HG02870 (cell line): ENCODE data around the gene PHLDA1.

Experiments used
- ATAC-seq: cut with Tn5 transposase; IDR thresholded peaks from one replicate; pipeline ENCODE4 v1.9.1; 2021; ENCODE audit warnings: mild to moderate bottlenecking, moderate library complexity; ENCODE audit not compliant: unreplicated experiment

The PHLDA1 gene

DNA sequence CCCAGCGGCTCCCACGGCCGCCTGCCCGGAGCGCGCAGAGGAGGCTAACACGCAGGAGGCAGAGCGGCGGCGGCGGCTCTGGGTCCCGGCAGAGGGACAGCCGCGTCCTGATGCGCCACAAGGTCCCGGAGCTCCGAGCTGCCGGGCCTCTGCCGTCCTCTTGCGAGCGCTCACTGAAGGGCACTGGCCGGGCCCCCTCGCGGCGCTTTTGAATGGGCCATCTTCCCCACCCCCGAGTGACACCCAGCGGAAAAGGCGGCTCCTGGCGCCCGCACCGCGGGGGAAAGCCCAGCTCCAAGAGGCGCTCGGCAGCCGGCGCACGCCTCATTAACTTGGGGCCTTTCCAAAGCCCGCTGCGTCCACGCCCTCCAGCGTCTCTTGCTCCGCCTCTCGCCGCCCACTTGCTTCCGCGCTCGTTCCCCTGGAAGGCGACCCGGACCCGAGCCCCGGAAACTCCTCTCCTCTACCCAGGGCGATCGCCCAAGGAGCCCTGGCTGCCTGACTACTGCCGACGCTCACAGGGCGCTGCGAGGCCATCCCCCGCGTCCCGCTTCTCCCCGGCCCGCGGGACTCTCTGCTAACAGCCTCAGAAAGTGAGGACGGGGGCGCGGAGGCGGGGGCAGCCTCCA, at the start of gene PHLDA1:
PHLDA1 (minus strand) TSS at position 363 of the 629 bp plus-strand sequence.
- peak; percentile 82 for ATAC-seq

DNA sequence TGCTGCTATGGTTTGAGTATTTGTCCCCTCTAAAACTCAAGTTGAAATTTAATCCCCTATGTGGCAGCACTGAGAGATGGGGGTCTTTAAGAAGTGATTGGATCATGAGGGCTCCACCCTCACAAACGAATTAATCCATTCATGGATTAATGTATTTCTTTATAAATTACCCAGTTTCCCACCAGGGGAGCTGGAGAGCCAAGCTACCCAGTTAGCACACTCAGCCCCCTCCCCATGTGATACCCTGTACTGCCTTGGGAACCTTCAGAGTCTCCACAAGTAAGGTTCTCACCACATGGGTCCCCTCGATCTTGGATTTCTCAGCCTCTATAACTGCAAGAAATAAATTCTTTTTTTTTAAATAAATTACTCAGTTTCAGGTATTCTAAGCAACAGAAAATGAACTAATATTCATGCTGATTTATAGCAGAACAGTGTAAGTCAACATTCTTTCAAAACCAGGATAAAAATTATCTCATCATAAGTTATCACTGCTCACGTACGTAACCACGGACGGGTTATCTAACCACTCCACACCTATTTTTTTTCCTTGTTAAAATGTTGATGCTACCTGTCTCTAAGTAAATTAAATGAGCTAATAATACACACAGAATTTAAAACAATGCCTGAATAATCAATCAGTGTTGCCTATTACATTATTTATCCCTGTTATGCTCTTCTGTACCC, 49.3 kb upstream of the PHLDA1 start:
- no peak for ATAC-seq

GRCh38 chr12:76080017-76080728, 48.6 kb upstream of the PHLDA1 start:
- ATAC-seq = no peak

- ATAC-seq = no peak
These were observed 47.2 kb upstream of the PHLDA1 start for GRCh38 chr12:76078748-76079147.

GRCh38 chr12:76075448-76075847, 43.9 kb upstream of the PHLDA1 start:
- ATAC-seq = no peak

DNA sequence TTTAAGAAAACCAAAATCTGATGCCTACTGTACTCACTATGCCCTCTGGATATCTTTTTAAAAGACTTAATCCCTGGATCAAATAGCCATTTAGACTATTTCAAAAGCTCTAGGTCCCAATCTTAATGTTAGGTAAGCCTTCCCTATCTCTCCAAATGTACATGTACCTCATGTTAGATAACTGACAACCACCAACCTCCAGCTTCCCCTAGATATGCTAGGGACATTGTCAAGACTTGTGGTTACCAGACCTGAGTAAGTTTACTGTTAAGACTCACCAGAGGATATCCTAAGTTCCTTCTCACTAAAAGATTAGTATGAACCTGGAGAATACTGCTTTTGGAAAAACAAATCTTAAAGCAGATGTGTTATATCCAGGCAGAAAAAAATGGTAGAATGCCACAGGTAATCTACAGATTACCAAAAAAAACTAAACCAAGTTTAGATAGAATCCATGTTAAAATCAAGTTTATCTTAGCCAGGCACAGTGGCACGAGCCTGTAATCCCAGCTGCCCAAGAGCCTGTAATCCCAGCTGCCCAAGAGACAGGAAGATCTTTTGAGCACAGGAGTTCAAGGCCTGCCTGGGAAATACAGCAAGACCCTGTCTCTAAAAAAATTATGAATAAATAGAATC, 43.2 kb upstream of the PHLDA1 start:
- ATAC-seq = no peak

- ATAC-seq = no peak
These were observed 42.0 kb upstream of the PHLDA1 start for GRCh38 chr12:76073561-76073960.

DNA sequence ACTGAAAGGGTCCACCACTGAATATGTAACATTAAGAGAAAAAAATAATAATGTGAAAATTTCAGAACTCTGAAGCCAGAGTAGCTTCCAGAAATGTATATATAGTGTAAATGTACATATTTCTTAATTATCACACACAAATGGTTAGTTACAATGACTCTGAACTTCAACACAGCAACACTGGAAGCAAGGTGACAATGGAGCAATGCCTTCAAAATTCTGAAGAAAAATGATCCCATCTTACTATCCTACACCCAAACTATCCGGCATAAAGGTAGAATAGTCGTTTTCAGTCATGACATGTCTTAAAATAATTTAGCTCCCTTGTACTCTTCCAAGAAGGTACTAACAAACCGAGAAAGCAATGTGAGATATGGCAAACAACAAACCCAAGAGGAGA, 41.0 kb upstream of the PHLDA1 start:
- ATAC-seq = no peak

GRCh38 chr12:76069339-76069738, 37.8 kb upstream of the PHLDA1 start:
- ATAC-seq = no peak

DNA sequence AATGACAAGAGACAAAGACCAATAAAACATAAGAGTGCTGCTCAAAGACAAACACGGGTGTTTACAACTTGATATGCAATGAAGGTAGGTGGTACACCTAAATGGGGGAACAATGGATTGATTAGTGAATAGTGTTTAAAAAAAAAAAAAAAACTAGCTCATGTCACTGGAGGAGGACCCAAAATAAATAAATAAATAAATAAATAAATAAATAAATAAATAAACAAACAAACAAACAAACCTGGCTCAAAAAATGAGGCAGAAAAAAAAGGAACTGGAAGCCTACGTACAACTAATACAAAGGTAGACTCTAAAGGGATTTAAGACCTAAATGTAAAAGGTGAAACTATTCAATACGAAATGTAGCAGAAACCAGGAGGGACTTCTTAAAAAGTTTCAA, 34.3 kb upstream of the PHLDA1 start:
- ATAC-seq = no peak

- no peak for ATAC-seq
These were observed 33.3 kb upstream of the PHLDA1 start for GRCh38 chr12:76064904-76065303.

GRCh38 chr12:76060111-76060510, 28.5 kb upstream of the PHLDA1 start:
- no peak for ATAC-seq

- ATAC-seq = no peak
These were observed 25.8 kb upstream of the PHLDA1 start for GRCh38 chr12:76057326-76057725.

DNA sequence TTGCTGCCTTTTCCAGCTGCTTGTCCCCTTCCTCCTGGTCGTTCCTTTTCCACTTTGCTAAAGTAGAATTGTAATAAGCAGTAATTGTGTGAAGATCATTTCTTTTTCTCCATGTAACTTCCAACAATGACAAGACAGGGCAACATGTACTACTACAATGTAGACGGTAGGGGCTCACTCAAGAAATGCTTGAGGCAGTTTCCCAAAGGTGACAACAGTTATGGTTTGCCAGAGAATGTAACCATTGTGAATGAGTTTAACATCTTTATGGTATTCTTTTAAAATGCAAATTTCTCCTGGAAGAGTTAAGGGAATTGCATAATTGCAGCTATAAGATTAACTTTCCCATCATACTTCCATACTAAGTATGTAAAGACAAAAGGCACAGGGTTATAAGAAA, 23.8 kb upstream of the PHLDA1 start:
- ATAC-seq = no peak

- ATAC-seq = no peak
These were observed 18.1 kb upstream of the PHLDA1 start for GRCh38 chr12:76049575-76050251.

GRCh38 chr12:76047742-76048141, 16.2 kb upstream of the PHLDA1 start:
- no peak for ATAC-seq

DNA sequence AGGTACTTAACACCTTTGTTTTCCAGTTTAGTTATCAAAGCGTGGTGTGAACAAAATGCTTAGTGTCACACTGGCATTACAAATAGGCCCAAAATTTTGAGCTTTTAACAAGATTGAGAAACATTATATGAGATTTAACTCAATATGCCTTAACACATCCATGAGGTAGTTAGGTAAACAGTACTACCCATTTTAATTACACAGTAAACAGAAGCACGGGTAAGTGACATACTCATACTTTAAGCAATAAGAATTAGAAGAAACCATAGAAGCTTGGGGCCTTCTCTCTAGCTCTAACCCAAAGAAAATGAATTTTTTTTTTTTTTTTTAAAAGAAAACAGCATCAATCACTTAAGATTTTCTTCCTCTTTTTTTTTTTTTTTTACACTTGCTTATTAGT, 15.5 kb upstream of the PHLDA1 start:
- no peak for ATAC-seq

GRCh38 chr12:76043377-76043776, 11.8 kb upstream of the PHLDA1 start:
- ATAC-seq = no peak

- no peak for ATAC-seq
These were observed 10.6 kb upstream of the PHLDA1 start for GRCh38 chr12:76042147-76042546.

DNA sequence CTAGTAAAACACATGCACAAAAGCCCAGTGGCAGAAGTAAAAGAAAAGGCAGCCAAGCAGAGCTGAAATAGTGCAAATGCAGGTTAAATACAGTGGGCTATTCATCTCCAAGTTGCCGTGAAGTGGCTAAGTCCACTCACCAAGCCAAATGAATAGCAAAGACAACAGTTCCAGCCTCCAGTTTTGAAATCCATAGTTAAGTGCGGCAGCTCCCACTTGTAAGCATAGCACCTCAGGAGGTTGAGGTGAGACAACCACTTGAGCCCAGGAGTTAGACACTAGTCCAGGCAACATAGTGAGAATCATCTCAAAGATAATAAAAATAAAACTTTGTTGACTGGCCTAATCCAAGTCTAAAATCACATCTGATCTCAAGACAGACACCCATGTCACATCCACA, 9.8 kb upstream of the PHLDA1 start:
- no peak for ATAC-seq

DNA sequence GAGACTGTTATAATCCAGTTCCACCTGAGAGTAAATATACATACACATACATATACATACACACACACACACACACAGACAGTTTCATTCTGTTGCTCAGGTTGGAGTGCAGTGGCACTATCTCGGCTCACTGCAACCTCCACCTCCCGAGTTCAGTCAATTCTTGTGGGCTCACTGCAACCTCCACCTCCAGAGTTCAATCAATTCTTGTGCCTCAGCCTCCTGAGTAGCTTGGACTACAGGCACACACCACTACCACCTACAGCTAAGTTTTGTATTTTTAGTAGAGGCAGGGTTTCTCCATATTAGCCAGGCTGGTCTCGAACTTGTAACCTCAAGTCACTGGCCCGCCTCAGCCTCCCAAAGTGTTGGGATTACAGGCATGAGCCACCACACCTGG, 8.9 kb upstream of the PHLDA1 start:
- no peak for ATAC-seq
